GM12878 (cell line): ENCODE results near the gene LCOR. TPM values are rescaled to one million over a fixed set of nuclear protein-coding genes. Genes with fewer than 3 reads are reported as not detected.

Experiments used
- ATF7 ChIP-seq: fragments of 450-650 bp; IDR thresholded peaks from 2 replicates; pipeline ENCODE4 v1.6.1; 2016; ENCODE audit warnings: low read depth, mild to moderate bottlenecking
- IKZF2 ChIP-seq, 2 experiments: fragments of 450-650 bp; IDR thresholded peaks; 2 replicates each; pipeline ENCODE4 v1.6.1; 2017; ENCODE audit warnings: mild to moderate bottlenecking in 2 of 2, moderate library complexity in 2 of 2
- IRF4 ChIP-seq: IDR thresholded peaks from 2 replicates; pipeline ENCODE4 v1.6.1; 2011; ENCODE audit warnings: low read depth, low read length
- MEF2B ChIP-seq: fragments of 450-650 bp; IDR thresholded peaks from 2 replicates; pipeline ENCODE4 v1.6.1; 2018; ENCODE audit warnings: mild to moderate bottlenecking, moderate library complexity; ENCODE audit not compliant: partially characterized antibody, poor library complexity, severe bottlenecking
- YY1 ChIP-seq: IDR thresholded peaks from 2 replicates; pipeline ENCODE4 v1.6.1; 2011; ENCODE audit warnings: low read depth, mild to moderate bottlenecking, low read length
- ZBTB4 ChIP-seq: fragments of 450-650 bp; formaldehyde crosslinking; IDR thresholded peaks from 2 replicates; pipeline ENCODE4 v1.4.0; 2022; ENCODE audit warnings: mild to moderate bottlenecking, moderate library complexity
- polyA plus RNA-seq, 11 experiments: library from polyadenylated mRNA; depleted of rRNA in 4 of 11; unstranded in 6 of 11; stranded (reverse) in 5 of 11; fragments of >200 nt; fragmentation: Nextera tagmentation in 4 of 11; fragmentation: Illumina TruSeq in 1 of 11; extraction: Ambion mirVana in 4 of 11; extraction: Trizol in 1 of 11; gene quantifications; 1 replicate in 1 of 11; 2 replicates in 10 of 11; pipeline versions ENCODE4 v1.2.1 to v1.2.3, GENCODE V29; 2011 to 2016; ENCODE audit warnings: inconsistent platforms in 2 of 11, missing spikeins in 2 of 11, low read depth in 1 of 11
- total RNA-seq, 4 experiments: library from RNA; depleted of rRNA in 3 of 4; stranded (reverse); fragments of >200 nt in 3 of 4; fragmentation: Illumina TruSeq in 1 of 4; extraction: Trizol in 1 of 4; gene quantifications; 2 replicates each; pipeline versions ENCODE4 v1.2.1 to v1.2.3, GENCODE V29; 2013 to 2021
- TF ChIP-seq, protein P1 (sequence below): fragments of 450-650 bp; IDR thresholded peaks from 2 replicates; pipeline ENCODE4 v1.6.1; 2017; ENCODE audit warnings: low read depth, mild to moderate bottlenecking, moderate library complexity
- TF ChIP-seq, protein P2 (sequence below): fragments of 150-350 bp; IDR thresholded peaks from 2 replicates; pipeline ENCODE4 v1.6.1; 2016; ENCODE audit warnings: low read depth, low read length

LCOR gene
- total and polyA plus RNA-seq, 10 of the 15 experiments (the other 5 are each of a cell fraction or from before 2014, with no cell fraction given), result 1.6 to 22.0 (median 13.2) TPM

DNA sequence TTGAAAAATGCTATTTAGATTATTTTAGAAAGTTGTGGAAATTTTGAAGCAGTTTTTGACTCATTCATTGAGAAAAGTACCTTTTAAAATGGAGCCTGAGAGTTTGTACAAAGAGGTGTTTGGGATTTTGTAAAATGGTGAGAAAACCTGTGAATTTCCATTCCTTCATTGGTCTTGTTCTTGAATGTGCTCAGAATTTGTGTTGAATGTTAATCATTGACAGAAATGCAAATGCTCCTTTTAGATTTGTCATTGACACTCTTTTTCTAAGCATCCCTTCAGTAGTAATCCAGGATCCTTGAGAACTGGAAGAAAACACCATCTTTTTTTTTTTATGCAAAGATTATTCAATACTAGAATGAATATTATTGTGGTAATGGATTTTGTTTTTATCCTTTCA lies 74.8 kb downstream of the LCOR start (continued):
- peak; percentile 32; the same call in 1 of the 2 replicates for TF ChIP-seq YY1
- TF ChIP-seq MEF2B, result peak; percentile 20
- no peak for TF ChIP-seq ZBTB4 (CRISPR knock-in tag)
- no peak for TF ChIP-seq IRF4
- TF ChIP-seq IKZF2 (IDR thresholded peaks at IDR 0.05), result peak in 1 of 2 experiments; percentile 20; a peak in 1 of 4 replicates
- TF ChIP-seq ATF7, result peak; percentile 68; the same call in 1 of the 2 replicates
- TF ChIP-seq, protein P1, sequence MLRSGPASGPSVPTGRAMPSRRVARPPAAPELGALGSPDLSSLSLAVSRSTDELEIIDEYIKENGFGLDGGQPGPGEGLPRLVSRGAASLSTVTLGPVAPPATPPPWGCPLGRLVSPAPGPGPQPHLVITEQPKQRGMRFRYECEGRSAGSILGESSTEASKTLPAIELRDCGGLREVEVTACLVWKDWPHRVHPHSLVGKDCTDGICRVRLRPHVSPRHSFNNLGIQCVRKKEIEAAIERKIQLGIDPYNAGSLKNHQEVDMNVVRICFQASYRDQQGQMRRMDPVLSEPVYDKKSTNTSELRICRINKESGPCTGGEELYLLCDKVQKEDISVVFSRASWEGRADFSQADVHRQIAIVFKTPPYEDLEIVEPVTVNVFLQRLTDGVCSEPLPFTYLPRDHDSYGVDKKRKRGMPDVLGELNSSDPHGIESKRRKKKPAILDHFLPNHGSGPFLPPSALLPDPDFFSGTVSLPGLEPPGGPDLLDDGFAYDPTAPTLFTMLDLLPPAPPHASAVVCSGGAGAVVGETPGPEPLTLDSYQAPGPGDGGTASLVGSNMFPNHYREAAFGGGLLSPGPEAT, result peak; percentile 75
- TF ChIP-seq, protein P2, sequence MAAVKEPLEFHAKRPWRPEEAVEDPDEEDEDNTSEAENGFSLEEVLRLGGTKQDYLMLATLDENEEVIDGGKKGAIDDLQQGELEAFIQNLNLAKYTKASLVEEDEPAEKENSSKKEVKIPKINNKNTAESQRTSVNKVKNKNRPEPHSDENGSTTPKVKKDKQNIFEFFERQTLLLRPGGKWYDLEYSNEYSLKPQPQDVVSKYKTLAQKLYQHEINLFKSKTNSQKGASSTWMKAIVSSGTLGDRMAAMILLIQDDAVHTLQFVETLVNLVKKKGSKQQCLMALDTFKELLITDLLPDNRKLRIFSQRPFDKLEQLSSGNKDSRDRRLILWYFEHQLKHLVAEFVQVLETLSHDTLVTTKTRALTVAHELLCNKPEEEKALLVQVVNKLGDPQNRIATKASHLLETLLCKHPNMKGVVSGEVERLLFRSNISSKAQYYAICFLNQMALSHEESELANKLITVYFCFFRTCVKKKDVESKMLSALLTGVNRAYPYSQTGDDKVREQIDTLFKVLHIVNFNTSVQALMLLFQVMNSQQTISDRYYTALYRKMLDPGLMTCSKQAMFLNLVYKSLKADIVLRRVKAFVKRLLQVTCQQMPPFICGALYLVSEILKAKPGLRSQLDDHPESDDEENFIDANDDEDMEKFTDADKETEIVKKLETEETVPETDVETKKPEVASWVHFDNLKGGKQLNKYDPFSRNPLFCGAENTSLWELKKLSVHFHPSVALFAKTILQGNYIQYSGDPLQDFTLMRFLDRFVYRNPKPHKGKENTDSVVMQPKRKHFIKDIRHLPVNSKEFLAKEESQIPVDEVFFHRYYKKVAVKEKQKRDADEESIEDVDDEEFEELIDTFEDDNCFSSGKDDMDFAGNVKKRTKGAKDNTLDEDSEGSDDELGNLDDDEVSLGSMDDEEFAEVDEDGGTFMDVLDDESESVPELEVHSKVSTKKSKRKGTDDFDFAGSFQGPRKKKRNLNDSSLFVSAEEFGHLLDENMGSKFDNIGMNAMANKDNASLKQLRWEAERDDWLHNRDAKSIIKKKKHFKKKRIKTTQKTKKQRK, result no peak
